K562 (cell line): ENCODE data around the gene CAPN12. TPM values are rescaled to one million over a fixed set of nuclear protein-coding genes. Genes with fewer than 3 reads are reported as not detected.

Experiments used
- BCLAF1 ChIP-seq, 2 experiments: fragments of 450-650 bp in 1 of 2; IDR thresholded peaks; 2 replicates each; pipeline ENCODE4 v1.6.1; 2011 to 2017; ENCODE audit warnings: low read depth in 2 of 2, antibody characterized with exemption in 1 of 2, borderline replicate concordance in 1 of 2, low read length in 1 of 2, mild to moderate bottlenecking in 1 of 2, mixed read lengths in 1 of 2; ENCODE audit not compliant: control insufficient read depth in 1 of 2
- CBFB ChIP-seq: sonication (generic); formaldehyde crosslinking; IDR thresholded peaks from 2 replicates; pipeline ENCODE4 v1.4.0; 2020; ENCODE audit warnings: mild to moderate bottlenecking, missing genetic modification reagents
- FOXK1 ChIP-seq: sonication (generic); formaldehyde crosslinking; IDR thresholded peaks from 2 replicates; pipeline ENCODE4 v1.8.0; 2022; ENCODE audit warnings: missing genetic modification reagents, mild to moderate bottlenecking, borderline replicate concordance
- GTF2E2 ChIP-seq: fragments of 200-800 bp; sonication (Bioruptor generic); IDR thresholded peaks from 2 replicates; pipeline ENCODE4 v1.6.1; 2016; ENCODE audit warnings: missing genetic modification characterization, missing compliant biosample characterization
- KLF6 ChIP-seq: fragments of 250-450 bp; sonication (Bioruptor Pico); IDR thresholded peaks from 2 replicates; pipeline ENCODE4 v1.4.0; 2020; ENCODE audit warnings: mild to moderate bottlenecking, moderate library complexity, borderline replicate concordance
- MEF2D ChIP-seq: conservative IDR thresholded peaks from 2 replicates; pipeline ENCODE4 v1.6.1; 2016; ENCODE audit warnings: low read depth, missing genetic modification characterization, missing compliant biosample characterization
- MTA2 ChIP-seq: fragments of 450-650 bp; IDR thresholded peaks from 2 replicates; pipeline ENCODE4 v1.6.1; 2016; ENCODE audit warnings: low read depth
- NELFE ChIP-seq: IDR thresholded peaks from 2 replicates; pipeline ENCODE4 v1.6.1; 2011; ENCODE audit warnings: mild to moderate bottlenecking; ENCODE audit not compliant: insufficient read depth, insufficient read length
- NFYB ChIP-seq: IDR thresholded peaks from 2 replicates; pipeline ENCODE4 v1.6.1; 2011; ENCODE audit warnings: mild to moderate bottlenecking, moderate library complexity; ENCODE audit not compliant: insufficient read length; ENCODE audit errors: extremely low read depth
- NR2C2 ChIP-seq, 2 experiments: fragments of 200-800 bp in 1 of 2; sonication (Bioruptor generic) in 1 of 2; sonication (generic) in 1 of 2; formaldehyde crosslinking in 1 of 2; IDR thresholded peaks; 2 replicates each; pipeline versions ENCODE4 v1.6.1 to v1.8.0; 2016 to 2022; ENCODE audit warnings: mild to moderate bottlenecking in 1 of 2, missing compliant biosample characterization in 1 of 2, missing genetic modification characterization in 1 of 2, missing genetic modification reagents in 1 of 2
- PTBP1 ChIP-seq: fragments of 200-400 bp; formaldehyde crosslinking; IDR thresholded peaks from 2 replicates; pipeline ENCODE4 v1.6.1; 2017; ENCODE audit warnings: low read depth, low read length
- SMAD4 ChIP-seq: fragments of 250-450 bp; sonication (Bioruptor Pico); conservative IDR thresholded peaks from 2 replicates; pipeline ENCODE4 v1.8.0; 2021; ENCODE audit warnings: inconsistent platforms, mild to moderate bottlenecking, moderate library complexity
- SNIP1 ChIP-seq: fragments of 450-650 bp; IDR thresholded peaks from 2 replicates; pipeline ENCODE4 v1.7.1; 2017; ENCODE audit warnings: low read depth, mild to moderate bottlenecking
- TAF1 ChIP-seq: IDR thresholded peaks from 2 replicates; pipeline ENCODE4 v1.6.1; 2011; ENCODE audit warnings: mild to moderate bottlenecking, low read length, moderate library complexity; ENCODE audit not compliant: insufficient read depth, control insufficient read depth, severe bottlenecking; ENCODE audit errors: extremely low read depth
- ZNF395 ChIP-seq: fragments of 200-800 bp; sonication (Bioruptor generic); IDR thresholded peaks from 2 replicates; pipeline ENCODE4 v1.6.1; 2017; ENCODE audit warnings: missing genetic modification characterization, missing compliant biosample characterization
- polyA plus RNA-seq, 8 experiments: library from polyadenylated mRNA; depleted of rRNA in 4 of 8; stranded (reverse) in 5 of 8; unstranded in 3 of 8; fragments of >200 nt; fragmentation: Nextera tagmentation in 2 of 8; fragmentation: Illumina TruSeq in 1 of 8; extraction: Ambion mirVana in 2 of 8; extraction: Trizol in 1 of 8; gene quantifications; 2 replicates each; pipeline versions ENCODE4 v1.2.1 to v1.2.3, GENCODE V29; 2011 to 2014; ENCODE audit warnings: inconsistent platforms in 1 of 8, missing spikeins in 1 of 8
- total RNA-seq, 7 experiments: library from RNA; depleted of rRNA in 6 of 7; stranded (reverse); fragments of >200 nt in 6 of 7; fragmentation: Illumina TruSeq in 2 of 7; extraction: Trizol in 2 of 7; gene quantifications; 2 replicates each; pipeline versions ENCODE4 v1.2.1 to v1.2.3, GENCODE V29; 2011 to 2021; ENCODE audit warnings: low replicate concordance in 1 of 7
- TF ChIP-seq, protein P1 (sequence below): fragments of 150-350 bp; conservative IDR thresholded peaks from 2 replicates; pipeline ENCODE4 v1.6.1; 2014; ENCODE audit warnings: low read length
- TF ChIP-seq, protein P2 (sequence below): fragments of 450-650 bp; conservative IDR thresholded peaks from 2 replicates; pipeline ENCODE4 v1.6.1; 2016; ENCODE audit warnings: missing genetic modification characterization, low read depth, mild to moderate bottlenecking, control low read depth, missing compliant biosample characterization

Gene CAPN12
- total and polyA plus RNA-seq, 9 of the 15 experiments (the other 6 are each of a cell fraction or from before 2014, with no cell fraction given): 0.83 to 7.0 (median 1.6) TPM

GRCh38 chr19:38684078-38684861, 60.0 kb downstream of the CAPN12 start (continued):
- TF ChIP-seq SMAD4: peak; percentile 55; the same call in 1 of the 2 replicates
- TF ChIP-seq TAF1: no peak
- no peak for TF ChIP-seq BCLAF1 (IDR thresholded peaks at IDR 0.05; ENCODE audit: borderline replicate concordance in 1 of 2, control insufficient read depth in 1 of 2, low read depth in 2 of 2, low read length in 1 of 2)
- TF ChIP-seq CBFB (CRISPR knock-in tag): no peak
- peak; percentile 81; the same call in 1 of the 2 replicates for TF ChIP-seq GTF2E2 (tag)
- no peak for TF ChIP-seq PTBP1
- TF ChIP-seq, protein P1, sequence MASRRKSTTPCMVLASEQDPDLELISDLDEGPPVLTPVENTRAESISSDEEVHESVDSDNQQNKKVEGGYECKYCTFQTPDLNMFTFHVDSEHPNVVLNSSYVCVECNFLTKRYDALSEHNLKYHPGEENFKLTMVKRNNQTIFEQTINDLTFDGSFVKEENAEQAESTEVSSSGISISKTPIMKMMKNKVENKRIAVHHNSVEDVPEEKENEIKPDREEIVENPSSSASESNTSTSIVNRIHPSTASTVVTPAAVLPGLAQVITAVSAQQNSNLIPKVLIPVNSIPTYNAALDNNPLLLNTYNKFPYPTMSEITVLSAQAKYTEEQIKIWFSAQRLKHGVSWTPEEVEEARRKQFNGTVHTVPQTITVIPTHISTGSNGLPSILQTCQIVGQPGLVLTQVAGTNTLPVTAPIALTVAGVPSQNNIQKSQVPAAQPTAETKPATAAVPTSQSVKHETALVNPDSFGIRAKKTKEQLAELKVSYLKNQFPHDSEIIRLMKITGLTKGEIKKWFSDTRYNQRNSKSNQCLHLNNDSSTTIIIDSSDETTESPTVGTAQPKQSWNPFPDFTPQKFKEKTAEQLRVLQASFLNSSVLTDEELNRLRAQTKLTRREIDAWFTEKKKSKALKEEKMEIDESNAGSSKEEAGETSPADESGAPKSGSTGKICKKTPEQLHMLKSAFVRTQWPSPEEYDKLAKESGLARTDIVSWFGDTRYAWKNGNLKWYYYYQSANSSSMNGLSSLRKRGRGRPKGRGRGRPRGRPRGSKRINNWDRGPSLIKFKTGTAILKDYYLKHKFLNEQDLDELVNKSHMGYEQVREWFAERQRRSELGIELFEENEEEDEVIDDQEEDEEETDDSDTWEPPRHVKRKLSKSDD: no peak
- TF ChIP-seq NELFE: no peak
- no peak for TF ChIP-seq SNIP1
- TF ChIP-seq MEF2D (tag): no peak
- TF ChIP-seq, protein P2, sequence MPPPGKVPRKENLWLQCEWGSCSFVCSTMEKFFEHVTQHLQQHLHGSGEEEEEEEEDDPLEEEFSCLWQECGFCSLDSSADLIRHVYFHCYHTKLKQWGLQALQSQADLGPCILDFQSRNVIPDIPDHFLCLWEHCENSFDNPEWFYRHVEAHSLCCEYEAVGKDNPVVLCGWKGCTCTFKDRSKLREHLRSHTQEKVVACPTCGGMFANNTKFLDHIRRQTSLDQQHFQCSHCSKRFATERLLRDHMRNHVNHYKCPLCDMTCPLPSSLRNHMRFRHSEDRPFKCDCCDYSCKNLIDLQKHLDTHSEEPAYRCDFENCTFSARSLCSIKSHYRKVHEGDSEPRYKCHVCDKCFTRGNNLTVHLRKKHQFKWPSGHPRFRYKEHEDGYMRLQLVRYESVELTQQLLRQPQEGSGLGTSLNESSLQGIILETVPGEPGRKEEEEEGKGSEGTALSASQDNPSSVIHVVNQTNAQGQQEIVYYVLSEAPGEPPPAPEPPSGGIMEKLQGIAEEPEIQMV: peak; percentile 73
- peak; percentile 95 for TF ChIP-seq ZNF395 (CRISPR knock-in tag)
- TF ChIP-seq FOXK1 (CRISPR knock-in tag): no peak
- TF ChIP-seq KLF6 (CRISPR knock-in tag): peak; percentile 66
- TF ChIP-seq MTA2: no peak
- no peak for TF ChIP-seq NR2C2 (CRISPR knock-in tag; IDR thresholded peaks at IDR 0.05)
- peak; percentile 75 for TF ChIP-seq NR2C2 (tag; IDR thresholded peaks at IDR 0.05)
- no peak for TF ChIP-seq NFYB
